GM12872 (cell line): ENCODE data around the gene VTA1.

ENCODE experiments used
- CTCF ChIP-seq: IDR thresholded peaks from 3 replicates; pipeline ENCODE4 v1.5.1; 2011; ENCODE audit warnings: low read depth, mild to moderate bottlenecking, low read length, moderate library complexity; ENCODE audit not compliant: insufficient read depth

VTA1 gene

GRCh38 chr6:142132625-142133024 lies 14.4 kb upstream of the VTA1 start, which contains the start of gene GJE1:
Gene GJE1 (plus strand): TSS chr6:142132925. CDS start chr6:142133159, 234 bp downstream.
- TF ChIP-seq CTCF = no peak

- TF ChIP-seq CTCF = no peak
Observed at GRCh38 chr6:142138876-142139275, 8.2 kb upstream of the VTA1 start.

GRCh38 chr6:142152746-142153145 lies 5.7 kb downstream of the VTA1 start:
- TF ChIP-seq CTCF = no peak

GRCh38 chr6:142153196-142153595 lies 6.1 kb downstream of the VTA1 start:
- no peak for TF ChIP-seq CTCF

- no peak for TF ChIP-seq CTCF
Observed at GRCh38 chr6:142154336-142154735, 7.3 kb downstream of the VTA1 start.

- TF ChIP-seq CTCF = no peak
Observed at GRCh38 chr6:142155091-142155490, 8.0 kb downstream of the VTA1 start.

- peak; percentile 15; the same call in 1 of the 3 replicates for TF ChIP-seq CTCF
Observed at GRCh38 chr6:142155895-142156757, 9.1 kb downstream of the VTA1 start.
